ENCODE measurements around the gene RPS3.

The RPS3 gene

DNA sequence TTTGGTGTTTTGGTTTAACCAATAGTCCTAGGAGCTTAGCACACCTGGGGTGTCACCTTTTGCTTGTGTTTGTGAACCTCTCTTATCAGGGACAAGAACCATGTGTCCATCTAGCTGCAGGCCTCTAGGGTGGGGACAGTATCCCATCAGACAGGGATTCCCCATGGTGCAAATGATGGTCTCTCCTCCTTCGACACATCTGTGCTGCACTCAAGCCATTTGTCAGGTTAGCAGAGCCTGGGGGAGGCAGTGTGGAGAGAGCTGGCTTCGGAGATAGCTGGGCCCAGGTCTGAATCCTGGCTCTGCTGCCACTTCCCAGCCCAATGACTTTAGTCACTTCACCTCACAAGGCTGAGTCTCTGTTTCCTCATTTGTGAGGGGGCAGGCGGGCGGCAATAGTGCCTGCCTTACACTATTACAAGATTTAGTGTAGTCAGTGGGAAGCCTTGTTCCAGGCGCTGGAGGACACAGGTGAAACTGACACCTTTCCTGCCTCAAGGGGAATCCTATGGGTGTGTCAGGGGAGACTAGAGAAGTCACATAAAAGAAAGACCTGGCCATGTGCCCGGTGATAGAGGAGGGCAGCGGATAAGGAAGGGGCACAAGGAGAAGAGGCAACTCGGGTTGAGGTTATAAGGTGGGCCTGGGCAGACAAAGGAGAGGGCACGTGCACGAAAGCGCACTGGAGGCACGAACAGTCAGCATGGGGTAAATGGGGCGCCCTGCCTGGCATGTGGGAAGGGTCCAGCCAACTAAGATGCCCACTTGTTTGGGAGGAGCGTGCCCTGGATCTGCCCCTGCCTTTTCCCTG lies 21.1 kb downstream of the RPS3 start:
- no peak for DNase-seq (ENCODE audit: low spot score)

DNA sequence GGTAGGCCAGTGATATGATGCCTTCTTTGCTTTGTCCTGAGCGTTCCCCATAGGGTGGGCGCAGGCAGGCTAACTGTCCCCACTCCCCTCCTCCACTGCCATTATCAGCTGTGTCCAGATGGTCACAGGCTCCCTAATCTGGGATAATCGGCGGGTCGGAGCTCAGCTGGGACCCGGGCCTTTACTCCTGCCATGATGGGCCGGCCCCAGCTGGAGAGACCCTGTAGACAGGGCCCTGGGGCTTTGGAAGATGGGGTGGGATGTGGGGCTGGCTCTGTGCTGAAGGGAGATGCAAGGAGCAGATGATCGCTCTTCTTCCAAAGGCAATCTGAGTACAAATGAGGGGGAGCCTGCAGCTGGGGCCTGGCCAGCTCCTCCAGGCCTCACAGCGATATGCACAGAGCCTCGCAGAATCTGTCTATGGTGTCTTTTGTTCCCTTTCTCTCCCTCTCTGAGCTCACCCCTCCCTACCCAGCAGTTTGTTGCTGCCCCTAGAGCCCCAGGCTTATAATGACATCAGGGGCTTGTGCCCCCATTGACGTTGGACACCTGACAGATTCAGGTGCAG lies 21.8 kb downstream of the RPS3 start:
- no peak for DNase-seq (ENCODE audit: low spot score)

DNA sequence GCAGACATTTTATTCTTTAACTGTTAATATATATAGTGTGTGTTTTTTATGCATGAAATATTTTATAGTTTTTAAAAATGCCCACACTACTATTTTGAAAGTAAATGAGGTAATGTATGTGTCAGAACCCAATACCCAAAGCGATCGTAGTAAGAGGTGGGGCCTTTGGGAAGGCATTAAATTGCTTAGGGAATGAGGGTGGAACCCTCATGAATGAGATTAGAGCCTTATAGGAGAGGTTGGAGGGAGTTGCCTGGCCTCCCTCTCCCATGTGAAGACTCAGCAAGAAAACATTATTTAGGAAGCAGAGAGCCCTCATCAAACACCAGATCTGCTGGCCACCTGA lies 22.6 kb downstream of the RPS3 start:
- no peak for DNase-seq (ENCODE audit: low spot score)

DNA sequence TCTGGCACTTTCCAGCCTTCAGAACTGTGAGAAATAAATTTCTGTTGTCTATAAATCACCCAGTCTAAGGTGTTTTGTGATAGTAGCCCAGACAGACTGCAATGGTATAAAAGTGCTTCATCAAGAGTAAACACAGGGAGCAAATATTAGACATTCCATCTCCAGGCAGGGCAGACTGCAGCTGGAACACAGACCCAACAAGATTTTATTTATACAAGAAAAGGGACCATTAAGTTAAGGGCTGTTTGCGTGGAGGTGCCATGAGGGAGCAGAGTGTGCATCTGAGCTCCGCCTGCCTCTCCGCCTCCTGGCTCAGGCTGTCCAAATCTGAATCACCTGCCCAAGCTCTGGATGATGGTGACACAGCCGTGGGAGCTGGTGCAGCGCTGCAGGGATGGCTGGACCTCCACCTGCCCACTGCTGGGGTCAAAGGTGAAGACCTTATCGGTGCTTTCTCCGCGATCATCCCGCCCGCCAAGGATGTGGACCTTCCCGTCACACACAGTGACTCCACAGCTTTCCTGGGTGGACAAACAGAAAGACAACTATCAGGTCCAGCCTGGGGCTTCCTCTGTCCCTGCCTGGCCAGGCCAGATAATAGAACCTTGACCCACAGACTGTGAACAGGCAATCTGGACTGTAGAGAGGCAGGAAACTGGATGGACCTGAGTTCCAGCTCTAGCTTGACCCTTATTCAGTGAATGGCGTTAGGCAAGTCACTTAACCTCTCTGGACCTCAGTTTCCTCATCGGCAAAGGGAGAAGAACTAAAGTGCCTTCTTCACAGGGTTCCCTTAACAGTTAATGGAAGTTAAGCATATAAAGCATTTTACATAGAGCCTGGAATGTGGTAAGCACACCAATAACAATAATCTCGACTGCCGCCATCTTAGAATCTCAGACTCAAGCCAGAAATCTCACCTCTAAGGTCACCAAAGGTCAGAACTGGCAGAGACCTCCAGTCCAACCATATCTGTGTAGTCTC lies 23.2 kb downstream of the RPS3 start:
- DNase-seq (ENCODE audit: low spot score): no peak

DNA sequence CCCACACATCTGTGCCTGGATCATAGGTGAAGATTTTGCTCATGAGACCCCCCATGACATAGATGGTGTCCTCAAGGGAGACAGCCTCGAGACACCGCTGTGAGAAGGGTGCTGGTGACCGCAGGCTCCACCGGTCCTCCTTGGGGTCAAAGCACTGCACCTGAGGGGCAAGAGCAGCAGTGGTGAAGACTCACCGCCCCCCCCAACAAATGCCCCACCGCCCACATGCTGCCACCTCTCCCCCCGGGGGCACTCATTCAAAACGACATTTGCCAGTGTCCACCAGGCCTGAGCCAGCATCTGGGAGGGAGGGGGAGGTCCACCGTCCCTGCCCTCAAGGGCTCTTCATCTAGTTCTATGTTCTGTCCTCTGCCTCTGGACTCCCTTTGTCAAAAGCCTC lies 24.4 kb downstream of the RPS3 start:
- DNase-seq (ENCODE audit: low spot score): no peak

DNA sequence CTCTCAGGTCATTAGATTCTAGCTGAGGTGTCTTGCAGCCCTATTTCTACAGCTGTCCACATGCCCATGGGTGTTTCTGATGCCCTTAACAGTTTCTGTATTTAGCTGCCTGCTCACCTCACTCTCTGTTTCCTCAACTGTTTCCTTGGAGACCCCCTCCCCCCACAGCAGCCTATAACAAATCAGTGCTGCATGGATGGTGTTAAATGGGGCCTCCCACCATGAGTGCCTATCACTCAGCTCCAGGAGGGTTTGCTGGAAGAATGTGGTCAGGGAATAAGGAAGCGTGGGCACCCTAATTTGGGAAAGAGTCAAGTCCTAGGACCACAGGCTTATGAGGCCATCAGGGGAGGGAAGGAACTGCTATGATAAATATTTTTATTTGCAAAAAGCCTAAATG lies 25.1 kb downstream of the RPS3 start:
- no peak for DNase-seq (ENCODE audit: low spot score)

DNA sequence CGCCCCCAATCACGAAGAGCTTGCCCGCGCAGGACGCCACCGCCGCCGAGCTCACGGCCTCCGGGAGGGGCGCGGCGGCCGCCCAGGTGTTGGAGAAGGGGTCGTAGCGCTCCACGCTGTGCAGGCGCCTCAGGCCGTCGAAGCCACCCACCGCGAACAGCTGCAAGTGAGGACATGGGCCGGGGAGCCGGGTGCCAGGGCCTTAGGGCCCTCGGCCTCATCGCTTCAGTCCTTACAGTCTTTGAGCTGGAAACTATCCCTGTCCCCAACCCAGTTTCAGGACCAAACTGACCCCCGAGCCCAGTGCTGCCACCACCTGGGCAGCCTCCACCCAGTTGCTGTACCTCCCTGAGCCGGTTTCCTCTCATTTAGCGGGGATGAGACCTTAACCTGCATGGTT lies 26.1 kb downstream of the RPS3 start:
- no peak for DNase-seq (ENCODE audit: low spot score)

DNA sequence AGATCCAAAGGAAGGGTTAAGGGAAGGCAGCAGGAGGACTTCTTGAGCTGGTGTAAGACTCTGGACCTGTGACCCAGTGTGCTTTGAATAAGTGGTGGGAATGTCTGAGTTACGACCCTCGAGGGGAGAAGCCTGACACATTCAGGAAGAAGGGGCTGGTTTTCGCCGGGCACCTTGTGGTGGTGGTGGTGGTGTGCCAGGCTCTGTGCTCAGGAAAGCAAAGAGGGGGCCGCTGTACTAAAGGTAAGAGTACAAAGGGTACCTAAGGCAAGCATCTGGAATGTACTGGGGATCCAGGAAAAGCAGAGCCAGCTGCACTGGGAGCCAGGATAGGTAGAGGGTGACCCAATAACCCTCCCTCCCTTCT lies 27.4 kb downstream of the RPS3 start:
- DNase-seq (ENCODE audit: low spot score): no peak

DNA sequence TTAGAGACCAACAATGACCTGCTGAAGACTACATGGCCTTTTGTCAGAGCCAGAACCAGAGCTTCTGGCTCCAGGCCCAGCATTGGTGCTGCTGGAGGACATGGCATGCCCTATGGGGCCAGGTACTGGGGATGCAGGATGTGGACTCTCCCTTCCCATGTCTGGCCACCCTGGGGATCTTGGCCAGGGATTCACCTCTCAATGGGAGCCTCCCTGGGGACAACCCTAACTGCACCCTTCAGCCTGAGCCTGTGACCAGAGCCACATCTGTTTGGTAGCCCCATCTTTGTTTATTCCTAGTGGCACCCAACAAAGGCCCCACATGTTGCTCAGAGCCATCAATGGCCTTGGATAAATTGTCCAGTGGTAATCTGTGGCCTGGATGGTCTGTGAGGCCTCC lies 27.9 kb downstream of the RPS3 start:
- no peak for DNase-seq (ENCODE audit: low spot score)

DNA sequence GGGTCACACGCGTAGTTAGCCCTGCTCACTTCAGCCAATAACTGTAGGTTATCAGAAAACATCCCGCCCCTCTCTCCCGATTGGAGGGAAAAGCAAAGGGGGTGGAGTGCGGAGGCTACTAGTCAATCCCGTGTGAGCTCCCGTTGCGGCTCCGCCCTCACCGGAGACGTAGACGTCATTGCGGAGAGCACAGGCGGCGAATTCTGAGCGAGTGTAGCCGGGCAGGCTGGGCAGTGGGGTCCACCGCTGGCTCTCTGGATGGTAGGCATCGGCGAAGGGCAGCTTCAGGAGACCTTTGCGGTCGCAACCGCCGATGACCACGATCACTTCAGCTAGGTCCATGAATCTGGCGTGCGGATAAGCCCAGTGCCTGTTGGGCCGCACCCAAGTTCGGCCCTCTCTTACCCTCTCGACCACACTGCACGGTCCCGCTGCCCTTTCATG lies 29.0 kb downstream of the RPS3 start:
- DNase-seq (ENCODE audit: low spot score): peak; percentile 73

DNA sequence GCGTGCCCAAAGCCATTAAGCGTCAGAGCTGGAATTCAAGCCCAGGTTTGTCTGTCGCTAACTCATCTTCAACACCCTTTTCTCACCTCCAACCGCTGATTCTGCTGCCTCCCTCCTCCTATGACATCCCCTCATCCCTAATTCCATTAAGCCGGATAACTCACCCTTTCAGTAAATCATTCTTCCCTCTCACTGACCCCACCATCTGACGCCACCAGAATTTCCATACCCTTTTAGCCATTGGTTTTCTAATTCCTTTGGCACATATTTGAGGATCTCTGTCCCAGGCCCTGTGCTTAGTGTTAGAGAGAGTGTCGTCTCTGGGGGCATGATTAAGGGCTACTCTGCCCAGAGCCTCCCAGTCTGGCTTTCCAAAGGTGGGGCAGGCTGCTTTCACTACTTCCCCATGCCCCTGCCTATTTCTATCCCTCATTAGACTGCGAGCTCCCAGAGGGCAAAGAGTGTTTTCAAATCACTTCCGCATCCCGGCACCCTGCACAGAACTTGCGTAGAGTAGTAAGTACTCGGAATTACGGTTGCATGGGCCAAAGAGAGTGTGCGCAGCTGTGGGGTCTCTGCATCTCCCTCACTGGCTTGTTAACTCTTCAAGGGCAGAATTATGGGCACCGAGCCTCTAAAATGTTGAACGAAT lies 29.8 kb downstream of the RPS3 start:
- no peak for DNase-seq (ENCODE audit: low spot score)

DNA sequence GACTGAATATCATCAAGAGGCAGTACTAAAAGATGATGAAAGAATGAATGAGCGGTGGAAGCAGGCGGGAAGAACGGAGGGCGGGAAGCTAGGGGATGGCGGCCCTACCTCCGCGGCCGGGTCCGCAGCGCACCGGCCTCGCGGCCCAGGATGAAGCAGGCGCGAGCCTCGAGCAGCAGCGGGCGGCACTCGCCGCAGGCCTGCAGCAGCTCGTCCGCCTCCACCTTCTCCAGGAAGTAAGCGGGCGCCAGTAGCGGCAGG lies 30.3 kb downstream of the RPS3 start:
- no peak for DNase-seq (ENCODE audit: low spot score)

DNA sequence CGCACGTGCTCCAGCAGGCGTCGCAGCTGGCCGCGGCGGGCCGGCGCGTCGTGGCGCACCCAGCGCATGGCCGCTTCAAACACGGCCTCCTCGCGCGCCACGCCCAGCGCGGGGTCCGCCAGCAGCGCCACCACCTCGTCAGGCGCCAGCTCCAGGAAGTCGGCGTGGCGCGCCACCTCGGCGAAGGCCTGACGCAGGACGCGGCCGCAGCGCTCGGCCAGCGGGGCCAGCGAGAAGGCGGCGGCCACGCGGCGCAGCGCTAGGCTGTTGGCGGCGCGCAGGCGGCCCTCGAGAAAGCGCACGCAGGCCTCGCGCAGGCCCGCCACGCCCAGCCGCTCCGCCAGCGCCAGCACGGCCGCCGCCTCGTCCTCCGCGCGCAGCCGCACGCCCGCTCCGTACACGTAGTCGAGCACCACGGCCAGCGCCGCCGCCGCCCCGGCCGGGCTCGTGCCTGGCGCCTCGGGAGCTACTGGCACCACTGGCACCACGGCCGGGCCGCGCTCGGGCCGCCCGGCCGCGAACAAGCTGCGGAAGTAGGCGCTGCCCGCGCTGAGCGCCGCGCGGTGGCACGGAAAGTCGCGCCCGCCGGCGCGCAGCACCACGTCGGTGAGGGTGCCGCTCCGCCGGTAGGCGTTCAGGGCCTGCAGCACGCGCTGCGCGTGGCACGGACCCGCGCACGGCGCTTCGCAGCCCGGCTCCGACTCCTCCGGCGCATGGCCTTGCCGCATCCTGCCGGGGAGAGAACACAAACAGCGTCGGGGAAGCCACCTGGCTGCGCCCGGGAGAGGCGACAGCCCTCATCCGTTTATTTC lies 30.8 kb downstream of the RPS3 start:
- peak; percentile 81 for DNase-seq (ENCODE audit: low spot score)

DNA sequence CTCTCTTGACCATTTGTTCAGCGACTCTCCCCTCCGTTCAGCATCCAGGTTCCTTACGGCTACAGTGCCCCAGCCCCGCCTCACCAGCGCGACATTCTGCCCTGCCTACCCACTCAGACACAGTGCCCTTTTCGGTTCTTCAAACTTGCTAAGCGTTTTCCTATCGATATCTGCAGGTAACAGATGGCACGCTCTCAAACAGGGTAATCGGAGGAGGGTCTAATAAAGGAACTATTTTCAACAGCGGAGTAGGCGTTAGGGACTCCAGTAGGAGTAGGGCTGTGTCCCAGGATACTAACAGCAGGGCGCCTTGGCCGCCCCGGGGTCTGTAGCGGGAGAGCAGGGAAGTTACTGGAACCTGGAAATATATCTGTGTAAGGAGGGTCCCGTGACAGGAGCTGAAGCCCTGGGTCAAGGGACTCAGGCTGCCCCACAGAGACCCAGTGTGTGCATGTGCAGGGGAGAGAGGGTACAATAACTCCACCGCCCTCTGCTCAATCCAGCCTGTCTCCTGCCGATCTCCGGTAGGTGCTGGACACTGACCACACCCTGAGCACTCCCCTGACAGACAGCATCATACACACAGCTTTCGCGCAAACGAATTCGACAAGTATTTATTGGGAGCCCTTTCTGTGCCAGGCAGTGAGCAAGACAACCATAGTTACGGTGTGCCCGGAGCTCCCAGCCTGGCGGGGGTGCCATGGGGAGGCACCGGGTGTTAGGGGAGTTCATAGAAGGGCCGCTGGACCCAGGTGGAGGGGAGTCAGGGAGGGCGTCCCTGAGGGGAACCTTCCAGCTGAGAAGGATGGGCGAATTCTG lies 31.6 kb downstream of the RPS3 start:
- no peak for DNase-seq (ENCODE audit: low spot score)

DNA sequence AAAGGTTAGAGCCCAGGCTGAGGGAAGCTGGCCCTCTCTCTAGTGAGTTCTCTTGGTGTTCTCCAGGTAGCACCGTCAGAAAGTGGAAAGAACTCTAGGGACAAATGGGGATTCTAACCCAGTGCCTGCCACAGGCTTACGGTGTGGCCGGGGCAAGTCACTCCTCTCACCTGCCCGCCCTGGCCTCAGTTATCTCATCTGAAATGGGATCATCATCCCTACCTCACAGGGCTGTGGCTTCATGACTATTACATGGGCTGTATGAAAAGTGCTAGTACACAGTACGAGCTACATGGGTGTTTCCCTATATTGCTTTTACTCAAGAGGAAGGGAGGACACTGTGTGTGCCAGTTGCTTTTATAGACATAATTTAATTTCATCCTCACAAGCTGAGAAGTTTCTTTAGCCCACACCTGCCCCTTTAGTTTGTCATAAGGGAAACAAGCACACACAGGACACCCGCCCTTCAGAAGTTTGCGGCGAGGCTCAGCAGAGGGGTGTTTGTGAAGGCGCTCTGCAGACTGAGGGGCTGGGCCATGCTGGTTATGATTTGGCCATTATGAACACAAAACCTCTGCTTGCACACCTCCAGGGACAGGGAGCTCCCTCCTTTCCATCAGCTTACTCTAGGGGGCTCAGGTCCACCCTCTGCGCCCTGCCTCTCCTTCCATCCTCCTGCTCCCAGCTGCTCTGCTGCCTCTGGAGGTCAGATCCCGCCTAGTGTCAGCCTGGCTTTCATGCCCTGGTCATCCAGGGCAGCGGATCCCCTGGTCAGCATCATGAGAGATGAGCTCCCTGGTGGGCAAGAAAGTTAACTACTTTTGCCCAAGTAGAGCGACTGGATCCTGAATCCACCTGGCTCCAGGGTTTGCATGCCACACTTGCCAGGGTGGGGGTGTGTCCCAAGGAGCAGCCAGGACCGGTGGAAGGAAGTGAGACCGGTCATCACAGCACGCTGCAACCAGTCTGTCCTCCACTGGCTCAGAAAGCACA lies 32.5 kb downstream of the RPS3 start:
- DNase-seq (ENCODE audit: low spot score): peak; percentile 45

DNA sequence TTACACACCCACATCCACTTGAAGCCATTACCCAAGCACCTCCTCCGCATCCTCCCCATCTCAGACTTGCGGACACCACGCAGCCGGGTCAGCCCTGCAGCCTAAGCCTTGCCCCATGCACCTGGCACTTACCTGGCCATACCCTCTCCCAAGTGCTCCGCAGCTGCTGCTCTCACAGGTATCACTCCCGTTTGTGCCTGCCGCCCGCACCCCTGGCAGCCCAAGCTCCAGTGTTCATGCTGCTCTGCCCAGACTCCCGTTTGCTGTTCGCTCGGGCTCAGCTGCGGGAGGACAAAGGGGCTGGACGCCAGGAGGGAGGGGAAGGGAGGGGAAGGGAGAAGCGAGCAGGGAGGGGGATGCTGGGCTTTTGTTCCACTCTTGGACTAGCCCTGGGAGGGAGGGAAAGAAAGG lies 33.6 kb downstream of the RPS3 start, which contains the start of gene KLHL35:
Gene KLHL35 (minus strand): TSS at position 293 of the 411 bp plus-strand sequence. CDS start 2,574 bp downstream, outside the sequence.
- DNase-seq (ENCODE audit: low spot score): no peak

DNA sequence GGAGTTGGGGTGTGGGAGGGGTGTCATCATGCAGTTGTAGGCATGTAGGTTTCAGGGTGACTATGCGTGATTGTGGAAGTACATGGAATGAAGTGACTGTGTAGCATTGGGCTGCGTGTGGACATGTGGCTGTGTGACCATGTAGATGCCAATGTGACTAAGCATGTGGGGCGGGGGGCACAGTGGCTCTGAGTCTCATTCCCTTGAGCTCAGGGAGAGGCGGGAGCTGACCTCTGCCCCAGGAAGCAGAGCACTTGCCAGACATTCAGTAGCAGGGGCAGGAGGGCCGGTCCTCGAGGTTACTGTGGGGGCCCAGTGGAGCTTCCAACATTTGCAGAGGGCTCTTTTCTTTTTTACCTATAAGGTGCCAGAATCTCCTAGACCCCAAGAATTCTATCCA lies 34.1 kb downstream of the RPS3 start:
- no peak for DNase-seq (ENCODE audit: low spot score)

DNA sequence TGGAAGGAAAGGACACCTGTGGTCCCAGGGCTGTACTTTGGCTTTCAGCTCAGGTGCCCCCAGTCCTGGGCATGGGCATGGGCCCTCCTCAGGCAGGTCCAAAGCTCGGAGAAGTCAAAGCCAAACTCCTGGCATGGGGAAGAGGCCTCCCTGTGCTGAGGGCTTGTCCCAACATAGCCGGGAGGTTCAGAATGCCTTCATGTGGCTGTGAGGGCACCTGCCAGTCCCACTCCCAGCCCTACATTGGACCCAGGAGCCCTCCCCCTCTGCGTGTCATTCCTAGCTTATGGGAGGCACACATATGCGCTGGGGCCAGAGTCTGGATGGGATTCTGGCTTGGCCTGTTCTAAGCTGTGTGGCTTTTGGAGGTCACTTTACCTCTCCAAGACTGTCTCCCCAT lies 34.7 kb downstream of the RPS3 start:
- no peak for DNase-seq (ENCODE audit: low spot score)

DNA sequence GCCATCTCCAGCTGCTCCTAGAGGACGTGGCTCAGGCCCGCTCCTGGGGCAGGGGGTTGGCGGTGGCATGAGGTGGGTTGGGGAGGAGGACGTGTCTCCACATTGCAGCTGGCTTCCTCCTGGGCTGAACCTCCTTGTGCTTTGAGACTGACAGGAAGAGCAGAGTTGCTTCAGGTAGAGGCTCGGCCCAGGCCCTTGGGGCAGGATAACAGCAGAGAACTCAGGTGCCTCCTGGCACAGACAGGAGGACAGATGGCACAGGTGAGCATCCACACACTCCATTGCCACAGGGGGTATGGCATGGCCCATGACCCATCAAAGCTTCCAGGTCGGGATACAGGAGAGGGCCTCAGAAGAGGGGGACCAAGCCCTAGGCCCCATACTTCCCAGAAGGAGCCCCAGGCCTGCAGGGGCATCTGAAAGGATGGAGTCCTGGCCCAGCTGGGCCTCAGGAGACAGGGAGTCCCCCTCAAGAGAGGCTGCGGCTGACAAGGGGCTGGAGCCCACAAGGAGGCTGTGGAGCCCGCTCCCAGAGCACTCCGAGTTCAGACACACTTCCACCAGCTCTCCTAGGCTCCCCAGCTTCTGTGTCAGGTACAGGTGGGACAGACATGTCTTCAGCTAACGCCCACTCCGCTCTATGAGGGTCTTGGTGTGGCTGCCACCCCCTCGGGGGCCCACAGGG lies 35.7 kb downstream of the RPS3 start:
- DNase-seq (ENCODE audit: low spot score): no peak
